ENCODE measurements around the gene ABCA2. TPM values are rescaled to one million over a fixed set of nuclear protein-coding genes. Genes with fewer than 3 reads are reported as not detected.

Gene ABCA2
- polyA plus RNA-seq, 1 donor (not counting 4 experiments of a cell fraction or from before 2014, with no cell fraction given): 1.3 TPM

DNA sequence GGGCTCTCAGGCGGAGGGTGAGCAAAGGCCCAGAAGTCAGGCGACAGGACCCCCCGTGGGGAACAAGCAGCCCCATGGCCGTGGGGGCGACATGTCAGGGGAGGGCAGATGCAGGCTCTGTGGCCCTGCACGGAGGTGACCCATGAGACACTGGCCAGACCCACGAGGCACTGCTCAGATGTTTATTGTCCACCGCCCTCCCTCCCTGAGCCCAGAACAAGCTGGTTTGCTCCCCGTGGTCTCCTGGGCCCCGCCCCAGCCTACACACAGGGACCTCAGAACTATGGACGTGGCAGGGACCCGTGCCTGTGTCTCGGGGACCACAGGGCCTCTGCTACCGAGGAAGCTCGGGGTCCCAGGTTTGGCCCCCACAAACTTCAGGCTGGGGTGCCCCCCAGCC, 2.0 kb upstream of the ABCA2 start:
- DNase-seq (ENCODE audit: low read depth, low spot score) (no peak), FAIRE-seq (no peak)
- no peak overlapping the region for H3K4me2 ChIP-seq (ENCODE audit: control insufficient read depth, extremely low read depth, insufficient read depth, low read depth, low read length)
- H3K4me1 ChIP-seq (ENCODE audit: control insufficient read depth, extremely low read depth, insufficient read depth, low read length): peaks cover 8% of the 10 kb centered on the region
- no peaks in the 10 kb centered on the region for H4K20me1 ChIP-seq (ENCODE audit: control insufficient read depth, extremely low read depth, insufficient read depth, low read length)
- no peaks in the 10 kb centered on the region for H3K9me3 ChIP-seq (ENCODE audit: control insufficient read depth, low read depth, low read length)
- no peak for TF ChIP-seq EZH2 (IDR thresholded peaks at IDR 0.05; ENCODE audit: low read length)
- TF ChIP-seq, protein P1, sequence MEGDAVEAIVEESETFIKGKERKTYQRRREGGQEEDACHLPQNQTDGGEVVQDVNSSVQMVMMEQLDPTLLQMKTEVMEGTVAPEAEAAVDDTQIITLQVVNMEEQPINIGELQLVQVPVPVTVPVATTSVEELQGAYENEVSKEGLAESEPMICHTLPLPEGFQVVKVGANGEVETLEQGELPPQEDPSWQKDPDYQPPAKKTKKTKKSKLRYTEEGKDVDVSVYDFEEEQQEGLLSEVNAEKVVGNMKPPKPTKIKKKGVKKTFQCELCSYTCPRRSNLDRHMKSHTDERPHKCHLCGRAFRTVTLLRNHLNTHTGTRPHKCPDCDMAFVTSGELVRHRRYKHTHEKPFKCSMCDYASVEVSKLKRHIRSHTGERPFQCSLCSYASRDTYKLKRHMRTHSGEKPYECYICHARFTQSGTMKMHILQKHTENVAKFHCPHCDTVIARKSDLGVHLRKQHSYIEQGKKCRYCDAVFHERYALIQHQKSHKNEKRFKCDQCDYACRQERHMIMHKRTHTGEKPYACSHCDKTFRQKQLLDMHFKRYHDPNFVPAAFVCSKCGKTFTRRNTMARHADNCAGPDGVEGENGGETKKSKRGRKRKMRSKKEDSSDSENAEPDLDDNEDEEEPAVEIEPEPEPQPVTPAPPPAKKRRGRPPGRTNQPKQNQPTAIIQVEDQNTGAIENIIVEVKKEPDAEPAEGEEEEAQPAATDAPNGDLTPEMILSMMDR (optimal IDR thresholded peaks at IDR 0.05 in 1 of 3, IDR thresholded peaks at IDR 0.05 in 1 of 3, conservative IDR thresholded peaks at IDR 0.05 in 1 of 3; ENCODE audit: extremely low read depth in 1 of 3, insufficient read depth in 2 of 3, low read length in 3 of 3): no peak
- H3K27me3 ChIP-seq (ENCODE audit: control insufficient read depth, extremely low read depth, insufficient read depth, low read length): peaks cover 15% of the 10 kb centered on the region
- no peak overlapping the region for H3K27ac ChIP-seq (ENCODE audit: control insufficient read depth, insufficient read depth, low read length)
- H2AFZ ChIP-seq (ENCODE audit: control insufficient read depth, low read length): no peak overlapping the region
- no peaks in the 10 kb centered on the region for H3K9me1 ChIP-seq (ENCODE audit: control insufficient read depth, extremely low read depth, insufficient read depth, low read length)
- no peak overlapping the region for H3K9ac ChIP-seq (ENCODE audit: control insufficient read depth, extremely low read depth, insufficient read depth, low read length)
- no peaks in the 10 kb centered on the region for H3K79me2 ChIP-seq (ENCODE audit: control insufficient read depth, insufficient read depth, low read length)
- H3K4me3 ChIP-seq (ENCODE audit: control insufficient read depth in 2 of 3, extremely low read depth in 1 of 3, insufficient read depth in 2 of 3, low read depth in 1 of 3, low read length in 3 of 3): no peak overlapping the region
- dilution Hi-C loops (cut with MboI; ENCODE audit: extremely low pct_ligation_motif_present, low sequenced_read_pairs): no loop called here
- no peaks in the 10 kb centered on the region for H3K36me3 ChIP-seq (ENCODE audit: control insufficient read depth in 2 of 2, extremely low read depth in 1 of 2, insufficient read depth in 2 of 2, low read length in 2 of 2)

DNA sequence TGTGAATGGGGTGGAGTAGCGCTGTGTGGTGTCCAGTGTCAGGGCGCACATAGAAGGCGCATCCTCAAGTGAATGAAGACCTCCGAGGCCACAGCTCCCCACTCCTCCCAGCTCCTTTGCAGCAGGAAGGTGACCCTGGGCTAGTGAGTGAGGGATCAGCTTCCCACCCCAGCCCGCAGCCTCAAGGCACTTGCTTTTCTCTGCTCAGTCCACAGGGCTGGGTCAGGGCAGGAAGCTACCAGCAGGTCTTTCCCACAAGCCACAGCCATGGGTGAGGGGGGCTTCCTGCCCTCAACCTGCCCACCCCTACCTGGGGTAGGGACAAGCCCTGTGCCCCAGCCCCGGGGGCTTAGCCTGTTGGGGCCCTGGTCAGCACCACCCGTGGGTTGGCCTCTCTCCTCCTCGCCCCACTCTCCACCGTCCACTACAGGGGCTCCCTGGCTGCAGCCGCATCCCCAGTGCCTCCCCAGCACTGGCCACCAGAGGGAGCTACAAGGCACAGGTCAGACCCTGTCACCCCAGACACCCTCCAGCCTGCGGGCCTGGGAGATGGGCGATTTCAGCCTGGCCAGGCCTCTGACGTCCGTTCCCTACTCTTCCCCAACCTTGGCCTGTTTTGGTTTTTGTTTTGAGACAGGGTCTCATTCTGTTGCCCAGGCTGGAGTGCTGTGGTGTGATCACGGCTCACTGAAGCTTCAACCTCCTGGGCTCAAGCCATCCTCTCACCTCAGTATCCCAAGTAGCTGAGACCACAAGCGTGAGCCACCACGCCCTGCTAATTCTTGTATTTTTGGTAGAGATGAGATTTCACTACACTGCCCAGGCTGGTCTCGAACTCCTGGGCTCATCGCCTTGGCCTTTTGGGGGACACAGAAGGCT, 1.3 kb upstream of the ABCA2 start:
- dilution Hi-C loops (cut with MboI; ENCODE audit: extremely low pct_ligation_motif_present, low sequenced_read_pairs): no loop called here
- no peaks in the 10 kb centered on the region for H4K20me1 ChIP-seq (ENCODE audit: control insufficient read depth, extremely low read depth, insufficient read depth, low read length)
- peaks cover 15% of the 10 kb centered on the region for H3K27me3 ChIP-seq (ENCODE audit: control insufficient read depth, extremely low read depth, insufficient read depth, low read length)
- DNase-seq (ENCODE audit: low read depth, low spot score): no peak
- H3K4me3 ChIP-seq (ENCODE audit: control insufficient read depth in 2 of 3, extremely low read depth in 1 of 3, insufficient read depth in 2 of 3, low read depth in 1 of 3, low read length in 3 of 3): no peak overlapping the region
- no peaks in the 10 kb centered on the region for H3K9me3 ChIP-seq (ENCODE audit: control insufficient read depth, low read depth, low read length)
- H3K27ac ChIP-seq (ENCODE audit: control insufficient read depth, insufficient read depth, low read length): no peak overlapping the region
- no peak overlapping the region for H3K9ac ChIP-seq (ENCODE audit: control insufficient read depth, extremely low read depth, insufficient read depth, low read length)
- H3K36me3 ChIP-seq (ENCODE audit: control insufficient read depth in 2 of 2, extremely low read depth in 1 of 2, insufficient read depth in 2 of 2, low read length in 2 of 2): no peaks in the 10 kb centered on the region
- TF ChIP-seq, protein P1 (optimal IDR thresholded peaks at IDR 0.05 in 1 of 3, IDR thresholded peaks at IDR 0.05 in 1 of 3, conservative IDR thresholded peaks at IDR 0.05 in 1 of 3; ENCODE audit: extremely low read depth in 1 of 3, insufficient read depth in 2 of 3, low read length in 3 of 3): peak in 2 of 3 experiments; percentile 89 to 98
- TF ChIP-seq EZH2 (IDR thresholded peaks at IDR 0.05; ENCODE audit: low read length): no peak
- H3K4me2 ChIP-seq (ENCODE audit: control insufficient read depth, extremely low read depth, insufficient read depth, low read depth, low read length): peak overlapping the region; percentile 81
- no peaks in the 10 kb centered on the region for H3K79me2 ChIP-seq (ENCODE audit: control insufficient read depth, insufficient read depth, low read length)
- FAIRE-seq: no peak
- peaks cover 7% of the 10 kb centered on the region for H3K4me1 ChIP-seq (ENCODE audit: control insufficient read depth, extremely low read depth, insufficient read depth, low read length)
- no peaks in the 10 kb centered on the region for H3K9me1 ChIP-seq (ENCODE audit: control insufficient read depth, extremely low read depth, insufficient read depth, low read length)
- no peak overlapping the region for H2AFZ ChIP-seq (ENCODE audit: control insufficient read depth, low read length)

Data from keratinocyte (primary cell).